PC-3 (cell line): ENCODE measurements around the gene TLR6.

Experiments
- EZH2 ChIP-seq: fragments of 300-600 bp; sonication (generic); IDR thresholded peaks from one replicate; pipeline ENCODE4 v1.6.1; 2017; ENCODE audit warnings: antibody characterized with exemption, mild to moderate bottlenecking, low read length; ENCODE audit not compliant: unreplicated experiment
- TF ChIP-seq, protein P1 (sequence below): fragments of 300-600 bp; sonication (generic); conservative IDR thresholded peaks from 2 replicates; pipeline ENCODE4 v1.5.1; 2017; ENCODE audit warnings: antibody characterized with exemption, low read depth, mild to moderate bottlenecking, low read length

DNA sequence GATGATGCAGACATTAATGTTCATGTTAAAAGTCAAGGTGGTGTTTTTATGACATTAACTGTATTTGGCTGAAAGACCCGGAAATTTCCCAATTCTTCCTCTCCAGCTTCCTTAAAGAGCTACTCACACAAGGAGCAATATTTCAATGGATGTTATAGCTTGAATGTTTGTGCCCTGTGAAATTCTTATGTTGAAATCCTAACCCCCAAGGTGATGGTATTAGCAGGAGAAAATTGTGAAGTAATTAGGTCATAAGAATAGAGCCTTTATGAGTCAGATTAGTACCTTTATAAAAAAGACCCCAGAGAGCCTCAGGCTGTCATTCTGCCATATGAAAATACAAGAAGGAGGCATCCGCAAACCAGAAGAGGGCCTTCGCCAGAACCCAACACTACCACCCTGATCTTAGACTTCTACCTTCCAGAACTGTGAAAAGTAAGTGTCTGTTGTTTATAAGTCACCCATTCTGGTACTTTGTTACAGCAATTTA, 55.6 kb downstream of the TLR6 start:
- TF ChIP-seq, protein P1, sequence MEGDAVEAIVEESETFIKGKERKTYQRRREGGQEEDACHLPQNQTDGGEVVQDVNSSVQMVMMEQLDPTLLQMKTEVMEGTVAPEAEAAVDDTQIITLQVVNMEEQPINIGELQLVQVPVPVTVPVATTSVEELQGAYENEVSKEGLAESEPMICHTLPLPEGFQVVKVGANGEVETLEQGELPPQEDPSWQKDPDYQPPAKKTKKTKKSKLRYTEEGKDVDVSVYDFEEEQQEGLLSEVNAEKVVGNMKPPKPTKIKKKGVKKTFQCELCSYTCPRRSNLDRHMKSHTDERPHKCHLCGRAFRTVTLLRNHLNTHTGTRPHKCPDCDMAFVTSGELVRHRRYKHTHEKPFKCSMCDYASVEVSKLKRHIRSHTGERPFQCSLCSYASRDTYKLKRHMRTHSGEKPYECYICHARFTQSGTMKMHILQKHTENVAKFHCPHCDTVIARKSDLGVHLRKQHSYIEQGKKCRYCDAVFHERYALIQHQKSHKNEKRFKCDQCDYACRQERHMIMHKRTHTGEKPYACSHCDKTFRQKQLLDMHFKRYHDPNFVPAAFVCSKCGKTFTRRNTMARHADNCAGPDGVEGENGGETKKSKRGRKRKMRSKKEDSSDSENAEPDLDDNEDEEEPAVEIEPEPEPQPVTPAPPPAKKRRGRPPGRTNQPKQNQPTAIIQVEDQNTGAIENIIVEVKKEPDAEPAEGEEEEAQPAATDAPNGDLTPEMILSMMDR, result no peak
- TF ChIP-seq EZH2, result no peak
